ENCODE data around the gene SLC26A4. TPM values are rescaled to one million over a fixed set of nuclear protein-coding genes. Genes with fewer than 3 reads are reported as not detected.
A peak's percentile ranks its signal among the peaks of the same experiment; 100 is the strongest.

SLC26A4 gene
- total and polyA plus RNA-seq, 9 of the 15 experiments (the other 6 are each of a cell fraction or from before 2014, with no cell fraction given): 0.09 to 1.2 (median 0.33) TPM

DNA sequence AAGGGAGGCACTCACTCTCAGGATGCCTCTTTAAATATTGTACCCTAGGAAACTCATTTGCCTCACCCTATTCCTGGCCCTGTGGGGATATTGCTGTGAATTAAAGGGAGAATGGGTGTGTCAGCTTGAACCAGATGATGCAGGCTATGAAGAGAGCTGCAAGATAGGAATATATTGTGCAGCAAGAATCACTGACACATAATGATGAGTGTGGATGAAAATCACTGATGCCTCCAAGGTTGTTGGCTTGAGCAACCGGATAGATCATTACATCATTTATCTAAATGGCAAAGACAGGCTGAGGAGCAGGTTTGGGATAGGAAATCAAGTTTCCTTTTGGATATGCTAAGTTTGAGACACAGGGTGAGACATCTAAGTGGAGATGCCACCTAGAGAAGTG, 6.2 kb downstream of the SLC26A4 start:
- no TSS peak for BruUV-seq (replicated peaks)
- in situ Hi-C loops (cut with MboI): no loop called here
- POLR2A ChIA-PET: no interaction called here

DNA sequence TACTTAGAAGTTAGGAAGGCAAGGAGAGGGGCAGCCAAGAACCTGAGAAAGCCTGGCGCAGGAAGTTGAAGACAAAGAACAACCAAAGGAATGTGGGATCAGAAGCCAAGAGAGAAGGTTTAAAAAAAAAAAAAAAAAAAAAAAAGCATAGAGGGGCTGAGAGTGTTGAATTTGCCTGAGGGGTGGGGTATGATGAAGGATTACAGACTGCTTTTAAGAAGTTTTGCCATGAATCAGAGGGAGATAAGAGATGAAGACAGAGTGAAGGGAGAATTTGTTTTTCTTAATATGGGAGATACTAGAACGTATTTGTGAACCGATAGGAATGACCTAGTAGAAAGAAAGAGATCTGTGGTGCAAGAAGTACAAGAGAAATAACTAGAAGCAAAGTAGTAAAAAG, 6.7 kb downstream of the SLC26A4 start:
- no peak overlapping the region for H3K9ac ChIP-seq (ENCODE audit: insufficient read depth in 1 of 2, low read depth in 2 of 2, low read length in 2 of 2)
- no peak for DNase-seq (ENCODE audit: extremely low read depth in 1 of 4, low spot score in 3 of 4)
- no peaks in the 10 kb centered on the region for H3K36me3 ChIP-seq (ENCODE audit: control insufficient read depth, insufficient read depth, low read length)
- WGBS (ENCODE audit: insufficient coverage, low coverage, missing lambda C conversion rate): 14% methylated on average over 3 of the region's 3 CpGs
- no peaks in the 10 kb centered on the region for H4K20me1 ChIP-seq (replicated peaks; ENCODE audit: control insufficient read depth, insufficient read depth, low read length)
- BruUV-seq (replicated peaks): no TSS peak
- no peak overlapping the region for H2AFZ ChIP-seq (ENCODE audit: low read depth, low read length)
- no peak for FAIRE-seq
- H3K9me1 ChIP-seq (ENCODE audit: control insufficient read depth, insufficient read depth, low read length): no peaks in the 10 kb centered on the region
- intact Hi-C loops (cut with micrococcal nuclease): no loop called here
- ATAC-seq: no peak
- ChIA-PET POLR2A (interaction anchor here (1.3 kb wide), 1 partner anchor 29 kb away, joined by 3 read pairs; no protein-coding TSS in a partner anchor), CTCF (ENCODE audit: low intra/inter-chr PET ratio) (no interaction called here)
- H3K27me3 ChIP-seq (ENCODE audit: control insufficient read depth in 2 of 2, insufficient read depth in 2 of 2, low read length in 2 of 2): peaks cover 3 to 7% of the 10 kb centered on the region in 2 experiments; a peak in 3 of 5 replicates
- H3K27ac ChIP-seq (ENCODE audit: extremely low read depth, low read depth, low read length): no peak overlapping the region
- no peak overlapping the region for H3K4me2 ChIP-seq (ENCODE audit: insufficient read depth, low read length)
- in situ Hi-C loops (cut with MboI): no loop called here
- no peaks in the 10 kb centered on the region for H3K9me3 ChIP-seq (replicated peaks; ENCODE audit: control insufficient read depth, insufficient read depth, low read depth, low read length)
- no peaks in the 10 kb centered on the region for H3K79me2 ChIP-seq (ENCODE audit: control insufficient read depth, insufficient read depth, low read length)
- TF ChIP-seq TSC22D4 (tag; IDR thresholded peaks at IDR 0.05): no peak
- 0 out of 4 replicates have a peak, but pooled peaks of 1 of the 2 experiments have one; percentile 15 for TF ChIP-seq MAZ (CRISPR knock-in tag; conservative IDR thresholded peaks at IDR 0.05 in 1 of 2, IDR thresholded peaks at IDR 0.05 in 1 of 2)
- no peaks in the 10 kb centered on the region; a peak in 1 of 5 replicates for H3K4me1 ChIP-seq (replicated peaks in 1 of 2; ENCODE audit: control insufficient read depth in 2 of 2, insufficient read depth in 2 of 2, low read length in 2 of 2)
- H3K4me3 ChIP-seq: no peak overlapping the region

More for the DNA sequence above, 6.2 kb downstream of the SLC26A4 start:
- DNase-seq (ENCODE audit: extremely low read depth in 1 of 4, low spot score in 3 of 4): no peak
- intact Hi-C loops (cut with micrococcal nuclease): no loop called here
- WGBS (ENCODE audit: insufficient coverage, low coverage, missing lambda C conversion rate): 15% methylated on average over 1 of the region's 1 CpG
- Histone ChIP-seq H3K27me3 (ENCODE audit: control insufficient read depth in 2 of 2, insufficient read depth in 2 of 2, low read length in 2 of 2) (peaks cover 3 to 7% of the 10 kb centered on the region in 2 experiments; a peak in 3 of 5 replicates), H3K79me2 (ENCODE audit: control insufficient read depth, insufficient read depth, low read length) (no peaks in the 10 kb centered on the region), H3K9me3 (replicated peaks; ENCODE audit: control insufficient read depth, insufficient read depth, low read depth, low read length) (no peaks in the 10 kb centered on the region), H3K27ac (ENCODE audit: extremely low read depth, low read depth, low read length) (no peak overlapping the region), H3K9me1 (ENCODE audit: control insufficient read depth, insufficient read depth, low read length) (no peaks in the 10 kb centered on the region), H2AFZ (ENCODE audit: low read depth, low read length) (no peak overlapping the region), H3K36me3 (ENCODE audit: control insufficient read depth, insufficient read depth, low read length) (no peaks in the 10 kb centered on the region), H3K4me1 (replicated peaks in 1 of 2; ENCODE audit: control insufficient read depth in 2 of 2, insufficient read depth in 2 of 2, low read length in 2 of 2) (peaks cover 0 to under 1% of the 10 kb centered on the region in 2 experiments; a peak in 2 of 5 replicates), H3K4me2 (ENCODE audit: insufficient read depth, low read length) (no peak overlapping the region), H4K20me1 (replicated peaks; ENCODE audit: control insufficient read depth, insufficient read depth, low read length) (no peaks in the 10 kb centered on the region), H3K9ac (ENCODE audit: insufficient read depth in 1 of 2, low read depth in 2 of 2, low read length in 2 of 2) (no peak overlapping the region), H3K4me3 (no peak overlapping the region)
- no peak for ATAC-seq
- no peak for TF ChIP-seq NR2C2 (CRISPR knock-in tag; IDR thresholded peaks at IDR 0.05)
- 0 out of 2 replicates have a peak, but pooled peaks have one; percentile 26 for TF ChIP-seq NR2C2 (tag; IDR thresholded peaks at IDR 0.05)
- TF ChIP-seq CEBPG (CRISPR knock-in tag; IDR thresholded peaks at IDR 0.05): no peak
- TF ChIP-seq CEBPG (tag; conservative IDR thresholded peaks at IDR 0.05 in 1 of 2, IDR thresholded peaks at IDR 0.05 in 1 of 2): peak in 1 of 2 experiments; percentile 62; a peak in 2 of 4 replicates
- no peak for TF ChIP-seq FOXJ3 (CRISPR knock-in tag; IDR thresholded peaks at IDR 0.05)
- FAIRE-seq: peak; percentile 37
- CTCF ChIA-PET (ENCODE audit: low intra/inter-chr PET ratio): no interaction called here
